ENCODE data around the gene ZNG1A.
"Not testable (repeated sequence)": the region's sequence is repeated elsewhere in the genome, so short reads cannot be mapped to it uniquely, and the experiment has no call there.

DNA sequence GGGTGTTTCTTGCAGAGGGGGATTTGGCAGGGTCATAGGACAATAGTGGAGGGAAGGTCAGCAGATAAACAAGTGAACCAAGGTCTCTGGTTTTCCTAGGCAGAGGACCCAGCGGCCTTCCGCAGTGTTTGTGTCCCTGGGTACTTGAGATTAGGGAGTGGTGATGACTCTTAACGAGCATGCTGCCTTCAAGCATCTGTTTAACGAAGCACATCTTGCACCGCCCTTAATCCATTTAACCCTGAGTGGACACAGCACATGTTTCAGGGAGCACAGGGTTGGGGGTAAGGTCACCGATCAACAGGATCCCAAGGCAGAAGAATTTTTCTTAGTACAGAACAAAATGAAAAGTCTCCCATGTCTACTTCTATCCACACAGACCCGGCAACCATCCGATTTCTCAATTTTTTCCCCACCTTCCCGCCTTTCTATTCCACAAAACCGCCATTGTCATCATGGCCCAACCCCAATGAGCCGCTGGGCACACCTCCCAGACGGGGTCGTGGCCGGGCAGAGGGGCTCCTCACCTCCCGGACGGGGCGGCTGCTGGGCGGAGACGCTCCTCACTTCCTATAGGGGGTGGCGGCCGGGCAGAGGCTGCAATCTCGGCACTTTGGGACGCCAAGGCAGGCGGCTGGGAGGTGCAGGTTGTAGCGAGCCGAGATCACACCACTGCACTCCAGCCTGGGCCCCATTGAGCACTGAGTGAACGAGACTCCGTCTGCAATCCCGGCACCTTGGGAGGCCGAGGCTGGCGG, 95.7 kb downstream of the ZNG1A start:
- TF ChIP-seq, protein P1, sequence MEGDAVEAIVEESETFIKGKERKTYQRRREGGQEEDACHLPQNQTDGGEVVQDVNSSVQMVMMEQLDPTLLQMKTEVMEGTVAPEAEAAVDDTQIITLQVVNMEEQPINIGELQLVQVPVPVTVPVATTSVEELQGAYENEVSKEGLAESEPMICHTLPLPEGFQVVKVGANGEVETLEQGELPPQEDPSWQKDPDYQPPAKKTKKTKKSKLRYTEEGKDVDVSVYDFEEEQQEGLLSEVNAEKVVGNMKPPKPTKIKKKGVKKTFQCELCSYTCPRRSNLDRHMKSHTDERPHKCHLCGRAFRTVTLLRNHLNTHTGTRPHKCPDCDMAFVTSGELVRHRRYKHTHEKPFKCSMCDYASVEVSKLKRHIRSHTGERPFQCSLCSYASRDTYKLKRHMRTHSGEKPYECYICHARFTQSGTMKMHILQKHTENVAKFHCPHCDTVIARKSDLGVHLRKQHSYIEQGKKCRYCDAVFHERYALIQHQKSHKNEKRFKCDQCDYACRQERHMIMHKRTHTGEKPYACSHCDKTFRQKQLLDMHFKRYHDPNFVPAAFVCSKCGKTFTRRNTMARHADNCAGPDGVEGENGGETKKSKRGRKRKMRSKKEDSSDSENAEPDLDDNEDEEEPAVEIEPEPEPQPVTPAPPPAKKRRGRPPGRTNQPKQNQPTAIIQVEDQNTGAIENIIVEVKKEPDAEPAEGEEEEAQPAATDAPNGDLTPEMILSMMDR (IDR thresholded peaks at IDR 0.05): not testable (repeated sequence)
- not testable (repeated sequence) for TF ChIP-seq EZH2 (IDR thresholded peaks at IDR 0.05; ENCODE audit: borderline replicate concordance, insufficient read depth, low read depth, low read length, poor library complexity, severe bottlenecking)
